ENCODE results near the gene DYNC2LI1.

DYNC2LI1 gene

GRCh38 chr2:43819491-43820163 is 45.8 kb downstream of the DYNC2LI1 start:
- DNase-seq = no peak

- no peak for DNase-seq
Measured at GRCh38 chr2:43822839-43823238, 49.0 kb downstream of the DYNC2LI1 start.

- no peak for DNase-seq
Measured at GRCh38 chr2:43823751-43824150, 49.9 kb downstream of the DYNC2LI1 start.

- no peak for DNase-seq
Measured at GRCh38 chr2:43824512-43824911, 50.7 kb downstream of the DYNC2LI1 start.

GRCh38 chr2:43824951-43825493 is 51.2 kb downstream of the DYNC2LI1 start:
- no peak for DNase-seq

- DNase-seq = no peak
Measured at GRCh38 chr2:43825841-43826240, 52.0 kb downstream of the DYNC2LI1 start.

- no peak for DNase-seq
Measured at GRCh38 chr2:43826305-43827250, 52.7 kb downstream of the DYNC2LI1 start.

- DNase-seq = no peak
Measured at GRCh38 chr2:43831543-43832294, 57.9 kb downstream of the DYNC2LI1 start.

- no peak for DNase-seq
Measured at GRCh38 chr2:43832457-43832856, 58.6 kb downstream of the DYNC2LI1 start.

GRCh38 chr2:43837033-43837432 is 63.2 kb downstream of the DYNC2LI1 start:
- no peak for DNase-seq

- DNase-seq = no peak
Measured at GRCh38 chr2:43837831-43838559, 64.2 kb downstream of the DYNC2LI1 start.

- DNase-seq = no peak
Measured at GRCh38 chr2:43838560-43839267, 64.9 kb downstream of the DYNC2LI1 start, which contains the start of the genes ABCG5 and ABCG8. Gene ABCG5 (minus strand): TSS chr2:43838839. CDS start chr2:43838679, 160 bp downstream. Gene ABCG8 (plus strand): TSS chr2:43838971. CDS start chr2:43839054, 83 bp downstream.

- no peak for DNase-seq
Measured at GRCh38 chr2:43839776-43840564, 66.1 kb downstream of the DYNC2LI1 start.

GRCh38 chr2:43840965-43841364 is 67.1 kb downstream of the DYNC2LI1 start:
- no peak for DNase-seq

GRCh38 chr2:43841949-43842865 is 68.4 kb downstream of the DYNC2LI1 start:
- DNase-seq = no peak

GRCh38 chr2:43842866-43843226 is 69.0 kb downstream of the DYNC2LI1 start:
- DNase-seq = no peak

GRCh38 chr2:43845181-43845580 is 71.3 kb downstream of the DYNC2LI1 start:
- DNase-seq = no peak

- DNase-seq = no peak
Measured at GRCh38 chr2:43846140-43846793, 72.4 kb downstream of the DYNC2LI1 start.

GRCh38 chr2:43848214-43848613 is 74.4 kb downstream of the DYNC2LI1 start:
- DNase-seq = no peak
